GM11168 (cell line): Measurements from ENCODE around the gene TUBG2.
"Not testable (repeated sequence)": the region's sequence is repeated elsewhere in the genome, so short reads cannot be mapped to it uniquely, and the experiment has no call there.

Source experiments
- in situ Hi-C: fragments of 300-500 bp; cut with MboI; formaldehyde crosslinking; loops from one replicate; pipeline ENCODE4 v1.12.0; 2022; ENCODE audit warnings: low sequenced_read_pairs; ENCODE audit not compliant: unreplicated experiment

The TUBG2 gene

DNA sequence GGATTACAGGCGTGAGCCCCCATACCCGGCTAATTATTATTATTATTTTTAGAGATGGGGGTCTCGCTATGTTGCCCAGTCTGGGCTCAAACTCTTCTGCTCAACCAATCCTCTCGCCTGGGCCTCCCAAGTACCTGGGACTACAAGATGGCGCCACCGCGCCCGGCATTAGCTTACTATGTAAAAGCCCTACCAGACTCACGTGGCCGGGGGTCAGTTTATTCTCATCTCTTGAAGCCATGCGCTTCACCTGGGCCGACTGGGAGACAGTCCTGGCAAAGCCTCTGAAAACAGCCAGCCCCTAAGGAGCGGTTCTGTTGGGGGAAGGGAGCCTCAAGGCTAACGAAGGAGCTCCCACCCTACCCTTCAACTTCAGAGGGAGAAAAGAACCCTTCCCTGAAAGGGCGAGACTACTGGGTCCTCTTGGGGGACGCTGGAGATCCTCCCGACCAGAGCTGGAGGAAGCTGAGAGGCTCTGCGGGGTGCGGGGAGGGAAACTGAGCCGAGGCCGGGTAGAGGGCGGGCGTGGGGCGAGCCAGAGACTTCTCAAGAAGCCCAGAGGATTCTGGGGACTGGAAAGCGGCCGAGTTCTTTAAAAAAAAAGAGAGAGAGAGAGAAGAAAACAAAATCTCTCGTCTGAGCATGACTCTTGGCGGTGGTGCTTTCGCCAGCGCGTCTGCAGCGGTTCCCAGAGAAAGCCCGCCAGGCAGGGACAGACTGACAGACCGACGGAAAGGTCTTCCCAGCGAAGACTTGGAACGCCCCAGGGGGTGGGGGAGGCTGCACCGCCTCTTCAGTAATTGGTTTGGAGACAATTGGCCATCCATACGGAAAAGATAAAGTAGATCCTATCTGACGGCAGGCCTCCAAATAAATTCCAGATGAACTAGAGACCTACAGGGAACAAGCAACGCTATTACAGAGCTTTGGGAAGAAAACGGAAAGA is 5.6 kb upstream of the TUBG2 start:
- in situ Hi-C loops, result no loop called here

DNA sequence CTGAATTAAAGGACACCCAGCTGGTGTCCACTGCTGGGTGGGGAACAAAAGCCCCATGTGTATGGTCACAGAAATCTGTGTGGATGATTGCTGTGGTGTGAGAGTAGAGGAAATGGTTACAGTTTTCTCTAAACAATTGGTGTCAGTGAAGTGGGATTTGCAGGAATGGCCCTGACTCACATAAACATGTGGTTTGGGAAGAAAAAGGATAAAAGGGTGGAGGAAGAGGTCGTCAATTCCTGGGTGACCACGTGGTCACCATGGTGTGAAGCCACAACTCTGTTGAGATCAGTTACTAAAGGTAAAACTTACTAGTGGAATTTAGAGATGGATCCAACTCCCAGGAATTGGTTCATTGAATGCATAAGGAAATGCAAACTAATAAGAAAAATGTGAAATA is 3.6 kb upstream of the TUBG2 start:
- in situ Hi-C loops, result no loop called here

- in situ Hi-C loops, result no loop called here
Observed at GRCh38 chr17:42657824-42658588, 1.1 kb upstream of the TUBG2 start.

GRCh38 chr17:42659932-42660274 is 819 bp downstream of the TUBG2 start:
- in situ Hi-C loops, result not testable (repeated sequence)

- in situ Hi-C loops, result no loop called here
Observed at GRCh38 chr17:42660692-42661345, 1.7 kb downstream of the TUBG2 start.

- in situ Hi-C loops, result loop anchor here (5.0 kb wide), 1 partner anchor 83 kb away; no protein-coding TSS in a partner anchor
Observed at GRCh38 chr17:42665581-42666001, 6.5 kb downstream of the TUBG2 start.

DNA sequence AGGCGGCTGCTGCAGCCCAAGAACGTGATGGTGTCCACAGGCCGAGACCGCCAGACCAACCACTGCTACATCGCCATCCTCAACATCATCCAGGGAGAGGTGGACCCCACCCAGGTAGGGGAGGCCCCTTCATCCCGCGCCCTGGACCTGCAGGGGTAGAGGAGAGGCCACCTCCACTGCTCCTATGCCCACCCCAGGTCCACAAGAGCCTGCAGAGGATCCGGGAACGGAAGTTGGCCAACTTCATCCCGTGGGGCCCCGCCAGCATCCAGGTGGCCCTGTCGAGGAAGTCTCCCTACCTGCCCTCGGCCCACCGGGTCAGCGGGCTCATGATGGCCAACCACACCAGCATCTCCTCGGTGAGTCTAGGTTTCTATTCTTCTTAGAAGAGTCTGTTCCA is 7.0 kb downstream of the TUBG2 start:
- in situ Hi-C loops, result loop anchor here (5.0 kb wide), 1 partner anchor 84 kb away; no protein-coding TSS in a partner anchor

DNA sequence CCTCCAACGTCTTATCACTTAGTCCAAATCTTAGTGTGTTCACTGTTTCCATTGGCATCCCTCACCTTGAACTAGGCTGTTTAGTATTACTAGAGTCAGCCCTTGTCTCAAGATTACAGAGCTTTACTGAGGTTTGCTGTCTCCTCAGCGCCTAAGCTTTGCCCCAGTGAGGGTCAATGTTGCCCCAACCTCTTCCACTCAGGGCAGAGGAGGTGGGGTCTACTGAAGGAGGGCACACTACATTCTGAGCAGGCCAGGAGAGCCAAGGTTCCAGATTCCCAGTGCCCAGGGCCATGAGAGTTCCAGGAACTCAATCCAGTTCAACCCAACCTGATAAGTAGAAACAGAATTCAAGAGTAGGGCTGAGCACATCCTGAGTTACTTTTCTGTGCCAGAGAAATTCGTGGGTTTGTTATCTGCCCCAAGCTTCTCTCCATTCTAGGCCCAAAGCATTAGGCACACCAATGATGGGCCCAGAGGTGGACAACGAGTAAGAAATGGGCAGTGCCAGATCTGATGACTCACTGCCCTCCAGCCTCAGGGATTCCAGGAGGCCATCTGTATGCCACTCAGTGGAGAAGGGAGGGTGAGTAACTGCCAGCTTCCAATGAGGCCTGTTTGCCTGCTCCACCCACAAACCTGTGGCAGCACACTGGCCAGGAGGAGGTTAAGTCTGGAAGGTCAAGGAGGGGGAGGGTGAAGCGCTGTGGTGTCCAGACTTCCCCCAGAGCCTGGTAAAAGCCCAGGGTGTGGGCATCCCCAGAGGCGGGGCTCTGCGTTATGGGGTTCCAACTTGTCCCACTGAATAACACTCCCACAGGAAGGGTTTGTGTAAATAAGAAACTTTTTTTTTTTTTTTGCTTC is 8.2 kb downstream of the TUBG2 start:
- in situ Hi-C loops, result loop anchor here (5.0 kb wide), 1 partner anchor 85 kb away; no protein-coding TSS in a partner anchor

GRCh38 chr17:42669705-42669976 is 10.6 kb downstream of the TUBG2 start:
- in situ Hi-C loops, result loop anchor here (5.0 kb wide), 1 partner anchor 87 kb away; no protein-coding TSS in a partner anchor

GRCh38 chr17:42669977-42670788 is 11.1 kb downstream of the TUBG2 start:
- in situ Hi-C loops, result loop anchor here (5.0 kb wide), 1 partner anchor 88 kb away; no protein-coding TSS in a partner anchor

GRCh38 chr17:42670789-42671657 is 11.9 kb downstream of the TUBG2 start:
- in situ Hi-C loops, result no loop called here

- in situ Hi-C loops, result no loop called here
Observed at GRCh38 chr17:42672038-42672437, 13.0 kb downstream of the TUBG2 start.

- in situ Hi-C loops, result no loop called here
Observed at GRCh38 chr17:42673266-42673884, 14.3 kb downstream of the TUBG2 start.

- in situ Hi-C loops, result no loop called here
Observed at GRCh38 chr17:42673885-42674754, 15.0 kb downstream of the TUBG2 start.

DNA sequence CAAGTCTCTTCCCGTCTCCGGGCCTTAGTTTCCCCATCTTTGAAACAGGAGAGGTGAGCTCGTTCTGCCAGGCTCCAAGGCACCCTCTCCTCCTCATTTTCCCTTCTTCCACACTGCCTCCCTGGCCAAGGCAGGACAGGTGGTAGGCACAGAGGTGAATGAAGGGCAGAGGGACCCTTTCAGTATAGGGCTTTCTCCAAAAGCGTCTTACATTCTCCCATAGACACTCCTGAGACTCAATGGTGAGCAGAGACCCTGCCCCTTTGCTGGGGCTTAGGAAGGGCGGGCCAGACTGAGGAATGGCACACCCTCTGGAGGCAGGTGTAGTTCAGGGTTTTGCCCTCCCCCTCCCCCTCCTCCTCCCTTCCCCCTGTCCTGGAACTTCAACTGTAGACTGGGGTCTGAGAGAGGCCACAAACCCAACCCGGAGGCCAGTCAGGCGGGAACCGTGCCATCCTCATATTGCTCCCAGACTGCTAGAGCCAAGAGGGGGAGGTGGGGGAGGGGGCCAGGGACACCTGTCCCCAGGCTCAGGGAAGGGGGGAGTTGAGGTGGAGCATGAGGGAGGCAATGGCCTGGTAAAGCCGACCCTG is 15.8 kb downstream of the TUBG2 start:
- in situ Hi-C loops, result no loop called here

DNA sequence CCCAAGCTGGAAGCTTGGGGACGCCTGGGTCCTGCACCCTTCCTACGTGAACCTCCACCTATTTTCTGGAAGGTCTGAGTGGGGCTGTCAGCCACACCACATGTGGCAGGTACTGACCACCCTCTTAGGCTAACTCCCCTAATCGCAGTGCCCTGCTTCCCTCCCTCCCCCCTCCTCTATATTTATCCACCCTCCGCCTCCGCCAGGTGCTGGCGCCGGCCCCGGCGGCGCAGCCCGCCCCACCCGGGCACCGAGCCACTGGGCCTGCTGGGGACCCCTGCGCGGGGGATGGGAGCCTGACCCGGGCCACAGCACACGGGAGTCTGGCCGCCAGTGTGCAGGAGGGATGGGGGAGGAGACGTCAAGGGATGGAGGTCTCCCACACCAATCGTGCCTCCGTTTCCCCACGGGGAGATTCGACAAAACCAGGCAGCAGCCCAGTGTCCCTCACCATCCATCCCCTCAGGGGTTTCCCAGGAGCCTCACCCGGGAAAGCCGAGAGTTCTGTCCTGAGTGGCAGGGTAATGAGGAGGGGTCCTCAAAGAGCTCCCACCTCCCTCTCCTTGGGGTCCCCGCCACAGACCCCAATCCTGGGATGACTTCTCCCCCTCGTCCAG is 16.4 kb downstream of the TUBG2 start:
- in situ Hi-C loops, result no loop called here
